ENCODE measurements around the gene FCHSD2. TPM values are rescaled to one million over a fixed set of nuclear protein-coding genes. Genes with fewer than 3 reads are reported as not detected.

The FCHSD2 gene
- total RNA-seq, 4 donors from 2014 or later, result 20.4 to 42.4 (median 26.4) TPM

DNA sequence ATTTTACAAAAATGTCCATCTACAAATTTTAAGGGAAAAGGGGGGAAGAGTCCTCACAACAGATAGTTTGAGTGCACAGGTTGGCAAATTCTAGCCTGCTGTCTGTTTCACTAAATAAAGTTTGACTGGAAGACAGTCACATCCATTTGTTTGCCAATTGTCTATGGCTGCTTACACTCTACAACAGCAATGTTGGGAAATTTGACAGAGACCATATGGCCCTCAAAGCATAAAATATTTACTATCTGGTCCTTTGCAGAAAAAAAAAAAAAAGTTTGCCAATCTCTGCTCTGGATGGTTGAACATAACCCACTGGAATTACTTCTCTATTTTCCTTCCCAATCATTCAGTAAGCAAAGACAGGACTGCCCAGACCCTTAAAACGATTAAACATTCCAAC lies 88.2 kb downstream of the FCHSD2 start:
- peaks cover 0 to 10% (median 3%) of the 10 kb centered on the region in 4 donors for H3K4me1 ChIP-seq
- 53% methylated on average over 1 of the region's 1 CpG for WGBS
- H3K9me3 ChIP-seq, result no peaks in the 10 kb centered on the region
- H3K27me3 ChIP-seq, result no peaks in the 10 kb centered on the region
- TF ChIP-seq EP300 (IDR thresholded peaks at IDR 0.05) (no peak), POLR2A (IDR thresholded peaks at IDR 0.05; ENCODE audit: low read depth) (no peak), POLR2AphosphoS5 (IDR thresholded peaks at IDR 0.05) (no peak)
- TF ChIP-seq, protein P1, sequence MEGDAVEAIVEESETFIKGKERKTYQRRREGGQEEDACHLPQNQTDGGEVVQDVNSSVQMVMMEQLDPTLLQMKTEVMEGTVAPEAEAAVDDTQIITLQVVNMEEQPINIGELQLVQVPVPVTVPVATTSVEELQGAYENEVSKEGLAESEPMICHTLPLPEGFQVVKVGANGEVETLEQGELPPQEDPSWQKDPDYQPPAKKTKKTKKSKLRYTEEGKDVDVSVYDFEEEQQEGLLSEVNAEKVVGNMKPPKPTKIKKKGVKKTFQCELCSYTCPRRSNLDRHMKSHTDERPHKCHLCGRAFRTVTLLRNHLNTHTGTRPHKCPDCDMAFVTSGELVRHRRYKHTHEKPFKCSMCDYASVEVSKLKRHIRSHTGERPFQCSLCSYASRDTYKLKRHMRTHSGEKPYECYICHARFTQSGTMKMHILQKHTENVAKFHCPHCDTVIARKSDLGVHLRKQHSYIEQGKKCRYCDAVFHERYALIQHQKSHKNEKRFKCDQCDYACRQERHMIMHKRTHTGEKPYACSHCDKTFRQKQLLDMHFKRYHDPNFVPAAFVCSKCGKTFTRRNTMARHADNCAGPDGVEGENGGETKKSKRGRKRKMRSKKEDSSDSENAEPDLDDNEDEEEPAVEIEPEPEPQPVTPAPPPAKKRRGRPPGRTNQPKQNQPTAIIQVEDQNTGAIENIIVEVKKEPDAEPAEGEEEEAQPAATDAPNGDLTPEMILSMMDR (IDR thresholded peaks at IDR 0.05), result no peak
- no peaks in the 10 kb centered on the region for H3K36me3 ChIP-seq
- H3K4me3 ChIP-seq, result no peak overlapping the region
- DNase-seq (ENCODE audit: extremely low spot score), result no peak
- intact Hi-C loops (cut with DNase I), result no loop called here
- H3K27ac ChIP-seq (replicated peaks in 1 of 4), result no peak overlapping the region

DNA sequence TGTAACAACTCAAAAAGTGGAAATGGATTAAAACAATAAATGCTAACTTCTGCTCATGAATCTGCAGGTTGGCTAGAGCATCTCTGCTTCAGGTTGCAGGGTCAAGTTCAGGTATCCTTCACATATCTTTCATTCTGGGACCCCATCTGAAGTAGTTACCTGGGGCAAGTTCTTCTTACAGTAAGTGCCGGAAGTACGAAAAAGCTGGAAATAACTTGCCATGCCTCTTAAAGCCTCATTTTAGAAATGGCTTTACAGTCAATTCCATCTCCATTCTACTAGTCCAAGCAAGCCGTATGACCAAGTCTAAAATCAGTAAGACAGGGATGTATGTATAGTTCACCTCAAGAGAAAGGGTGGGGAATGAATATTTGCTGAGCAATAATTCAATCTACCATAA lies 93.7 kb downstream of the FCHSD2 start:
- WGBS, result 88% methylated on average over 3 of the region's 3 CpGs
- H3K27ac ChIP-seq (replicated peaks in 1 of 4), result no peak overlapping the region
- DNase-seq (ENCODE audit: extremely low spot score), result no peak
- TF ChIP-seq POLR2AphosphoS5 (IDR thresholded peaks at IDR 0.05), result no peak
- TF ChIP-seq, protein P1 (IDR thresholded peaks at IDR 0.05), result no peak
- TF ChIP-seq EP300 (IDR thresholded peaks at IDR 0.05), result no peak
- no peak for TF ChIP-seq POLR2A (IDR thresholded peaks at IDR 0.05; ENCODE audit: low read depth)
- no peaks in the 10 kb centered on the region for H3K36me3 ChIP-seq
- no peaks in the 10 kb centered on the region for H3K9me3 ChIP-seq
- H3K4me1 ChIP-seq, result peaks cover 0 to 9% (median 3%) of the 10 kb centered on the region in 4 donors
- no peaks in the 10 kb centered on the region for H3K27me3 ChIP-seq
- intact Hi-C loops (cut with DNase I), result no loop called here
- H3K4me3 ChIP-seq, result no peak overlapping the region

DNA sequence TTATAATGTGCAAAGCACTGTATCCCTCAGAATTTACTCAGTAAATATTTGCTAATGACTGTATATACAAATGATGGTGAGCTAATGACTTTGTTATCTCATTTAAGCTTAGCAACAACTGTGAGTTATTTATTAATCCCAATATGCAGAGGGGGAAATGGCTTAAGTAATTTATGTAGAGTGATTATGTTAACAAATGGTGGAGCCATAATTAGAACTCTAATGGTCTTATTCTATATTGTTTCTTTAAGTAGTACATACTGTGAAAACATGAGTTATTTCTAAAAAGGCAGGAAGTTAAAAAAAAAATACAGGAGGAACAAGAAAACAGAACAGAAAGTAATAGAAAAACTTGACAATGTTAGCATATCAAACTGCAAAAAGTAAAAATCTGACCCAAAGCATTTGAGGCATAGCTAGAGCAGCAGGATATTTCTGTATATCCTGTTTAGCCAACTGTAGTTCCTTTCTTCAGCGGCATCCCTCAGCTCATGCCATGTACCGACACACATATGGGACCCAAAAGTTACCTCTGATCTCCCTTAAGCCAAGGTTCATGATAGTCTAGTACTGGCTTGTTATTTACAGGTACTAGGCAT lies 94.2 kb downstream of the FCHSD2 start:
- Histone ChIP-seq H3K36me3 (no peaks in the 10 kb centered on the region), H3K4me3 (no peak overlapping the region), H3K4me1 (peaks cover 0 to 9% (median 3%) of the 10 kb centered on the region in 4 donors), H3K27ac (replicated peaks in 1 of 4) (no peak overlapping the region), H3K27me3 (no peaks in the 10 kb centered on the region), H3K9me3 (no peaks in the 10 kb centered on the region)
- WGBS, result 76% methylated on average over 2 of the region's 2 CpGs
- intact Hi-C loops (cut with DNase I), result no loop called here
- DNase-seq (ENCODE audit: extremely low spot score), result no peak
- TF ChIP-seq, protein P1 (IDR thresholded peaks at IDR 0.05), result no peak
- no peak for TF ChIP-seq EP300 (IDR thresholded peaks at IDR 0.05)
- no peak for TF ChIP-seq POLR2A (IDR thresholded peaks at IDR 0.05; ENCODE audit: low read depth)
- TF ChIP-seq POLR2AphosphoS5 (IDR thresholded peaks at IDR 0.05), result no peak

DNA sequence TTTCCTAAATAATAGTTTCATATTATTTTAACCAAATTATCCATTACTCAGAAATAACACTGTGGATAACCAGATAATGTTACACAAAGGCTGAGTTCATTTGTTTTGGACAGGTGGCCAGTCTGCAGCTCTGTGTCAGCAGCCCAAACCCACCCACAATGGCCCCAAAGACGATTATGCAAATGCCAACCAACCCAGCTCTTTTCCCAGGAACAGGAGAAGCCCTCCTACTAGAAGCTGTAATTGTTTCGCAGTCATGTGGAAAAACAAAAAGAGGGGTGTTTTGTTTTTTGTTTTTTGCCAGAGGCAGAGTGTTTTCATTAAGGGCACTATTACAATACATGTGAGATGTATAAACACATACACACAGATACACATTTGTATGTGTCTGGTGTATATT lies 102.1 kb downstream of the FCHSD2 start:
- WGBS, result 90% methylated on average over 2 of the region's 2 CpGs
- DNase-seq (ENCODE audit: extremely low spot score), result no peak
- TF ChIP-seq POLR2A (IDR thresholded peaks at IDR 0.05; ENCODE audit: low read depth) (no peak), EP300 (IDR thresholded peaks at IDR 0.05) (no peak)
- Histone ChIP-seq H3K27me3 (no peaks in the 10 kb centered on the region), H3K27ac (replicated peaks in 1 of 4) (no peak overlapping the region), H3K36me3 (peaks cover 0 to 9% (median 4%) of the 10 kb centered on the region in 4 donors), H3K4me1 (no peaks in the 10 kb centered on the region), H3K9me3 (no peaks in the 10 kb centered on the region), H3K4me3 (no peak overlapping the region)
- intact Hi-C loops (cut with DNase I), result no loop called here

DNA sequence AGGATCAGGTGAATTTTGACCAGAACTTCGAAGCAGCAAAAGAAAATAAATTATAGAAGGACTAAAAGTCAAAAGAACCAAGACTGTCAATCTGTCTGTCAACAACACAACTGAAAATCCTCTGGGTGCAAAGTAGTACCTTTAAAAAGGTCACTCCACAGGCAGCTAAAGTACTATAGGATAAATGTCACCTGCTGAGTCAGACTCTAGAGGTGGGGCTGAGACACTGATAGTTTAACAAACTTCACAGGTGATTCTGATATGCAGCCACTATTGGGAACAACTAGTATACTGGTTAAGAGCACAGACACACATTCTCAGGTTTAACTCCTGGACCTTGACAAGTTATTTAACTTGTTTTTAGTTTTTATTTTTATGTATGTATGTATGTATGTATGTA lies 107.3 kb downstream of the FCHSD2 start:
- H3K4me3 ChIP-seq, result no peak overlapping the region
- H3K36me3 ChIP-seq, result peaks cover 0 to 11% (median 4%) of the 10 kb centered on the region in 4 donors
- intact Hi-C loops (cut with DNase I), result no loop called here
- H3K27me3 ChIP-seq, result no peaks in the 10 kb centered on the region
- H3K9me3 ChIP-seq, result no peaks in the 10 kb centered on the region
- DNase-seq (ENCODE audit: extremely low spot score), result no peak
- H3K27ac ChIP-seq (replicated peaks in 1 of 4), result no peak overlapping the region
- 87% methylated on average over 1 of the region's 1 CpG for WGBS
- TF ChIP-seq POLR2AphosphoS5 (IDR thresholded peaks at IDR 0.05), result no peak
- TF ChIP-seq, protein P1 (IDR thresholded peaks at IDR 0.05), result no peak
- no peak for TF ChIP-seq EP300 (IDR thresholded peaks at IDR 0.05)
- TF ChIP-seq POLR2A (IDR thresholded peaks at IDR 0.05; ENCODE audit: low read depth), result no peak
- H3K4me1 ChIP-seq, result no peaks in the 10 kb centered on the region
